ENCODE results near the gene SPTB.

SPTB gene

DNA sequence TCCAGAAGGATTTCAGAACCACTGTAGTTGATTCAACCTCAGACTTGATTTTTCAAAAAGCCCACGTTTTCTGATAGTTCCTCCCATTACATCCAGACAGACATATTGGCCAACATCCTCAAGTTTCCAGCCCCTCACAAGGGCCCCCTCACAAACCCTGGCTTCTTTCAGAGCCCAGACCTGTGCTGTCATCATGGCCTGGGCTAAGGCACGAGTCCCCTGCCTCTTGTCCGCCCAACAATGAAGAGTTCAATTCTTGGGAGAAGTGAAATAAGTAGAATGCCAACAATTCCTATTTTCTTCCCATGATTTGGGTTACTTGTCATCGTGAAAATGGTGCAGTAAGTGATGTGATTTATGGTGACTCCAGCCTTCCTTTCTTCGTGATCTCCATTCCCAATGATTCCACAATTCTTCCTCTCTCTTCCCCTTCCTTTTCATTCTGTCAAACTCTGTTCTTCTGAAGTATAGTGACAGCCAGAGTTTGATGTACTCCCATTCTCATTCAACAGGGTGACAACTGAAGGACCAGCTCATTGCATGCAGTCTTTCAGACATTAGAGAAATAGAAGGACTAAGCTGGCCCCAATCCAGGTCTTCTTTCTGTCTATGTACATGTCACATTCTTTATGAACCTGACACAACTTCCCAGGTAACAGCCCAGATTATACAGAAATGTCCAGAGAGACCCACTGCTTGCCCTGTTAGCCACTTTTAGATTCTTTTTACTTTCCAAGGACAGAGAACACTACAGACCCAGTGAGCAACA is 29.2 kb downstream of the SPTB start:
- no peak for DNase-seq (ENCODE audit: low read depth)

DNA sequence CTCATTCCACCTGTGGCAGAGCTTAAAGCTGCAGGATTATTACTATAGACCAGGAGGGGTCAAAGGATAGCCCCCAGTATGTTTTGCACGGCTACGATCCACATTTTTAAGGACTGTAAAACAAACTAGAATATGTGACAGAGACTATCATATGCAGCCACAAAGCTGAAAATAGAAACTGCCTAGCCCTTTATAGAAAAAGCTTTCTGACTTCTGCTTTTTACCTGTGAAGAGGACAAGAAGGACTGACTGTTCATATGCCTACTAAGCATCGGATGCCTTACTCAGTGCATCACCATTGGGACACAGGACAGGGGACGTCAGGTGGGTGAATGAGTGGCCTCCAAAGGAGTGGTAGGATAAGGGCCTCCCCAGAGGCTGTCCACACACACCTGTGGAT is 29.8 kb downstream of the SPTB start:
- no peak for DNase-seq (ENCODE audit: low read depth)

- DNase-seq (ENCODE audit: low read depth): no peak
These were observed 31.5 kb downstream of the SPTB start for GRCh38 chr14:64848239-64848638.

- no peak for DNase-seq (ENCODE audit: low read depth)
These were observed 33.4 kb downstream of the SPTB start for GRCh38 chr14:64846319-64846718.

- no peak for DNase-seq (ENCODE audit: low read depth)
These were observed 33.8 kb downstream of the SPTB start for GRCh38 chr14:64845878-64846277.

DNA sequence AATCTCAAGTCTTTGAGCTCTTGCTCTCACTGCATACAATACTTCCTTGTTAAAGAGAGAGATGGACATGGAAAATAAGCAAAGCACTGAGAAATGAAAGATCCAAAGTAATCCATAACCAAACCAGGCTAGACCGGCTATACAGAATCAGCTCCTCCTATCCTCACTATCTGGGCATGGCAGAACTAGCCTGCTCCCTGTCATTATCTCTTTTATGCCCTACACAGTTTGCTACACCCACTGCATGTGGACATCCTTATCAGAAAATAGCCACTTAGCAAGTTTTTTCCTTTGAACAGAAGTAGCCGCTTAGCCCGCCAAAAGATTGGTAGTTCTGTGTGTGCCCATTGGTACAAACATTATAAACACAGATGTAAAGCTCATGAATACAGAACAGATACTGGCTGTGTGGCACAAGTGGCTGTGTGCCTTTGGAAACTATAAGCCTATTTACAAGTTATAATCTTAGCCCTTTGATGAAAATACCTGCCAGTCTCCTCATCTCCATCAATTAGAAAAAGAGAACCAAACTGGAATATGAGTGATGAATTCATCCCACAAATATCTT is 34.7 kb downstream of the SPTB start:
- DNase-seq (ENCODE audit: low read depth): no peak

DNA sequence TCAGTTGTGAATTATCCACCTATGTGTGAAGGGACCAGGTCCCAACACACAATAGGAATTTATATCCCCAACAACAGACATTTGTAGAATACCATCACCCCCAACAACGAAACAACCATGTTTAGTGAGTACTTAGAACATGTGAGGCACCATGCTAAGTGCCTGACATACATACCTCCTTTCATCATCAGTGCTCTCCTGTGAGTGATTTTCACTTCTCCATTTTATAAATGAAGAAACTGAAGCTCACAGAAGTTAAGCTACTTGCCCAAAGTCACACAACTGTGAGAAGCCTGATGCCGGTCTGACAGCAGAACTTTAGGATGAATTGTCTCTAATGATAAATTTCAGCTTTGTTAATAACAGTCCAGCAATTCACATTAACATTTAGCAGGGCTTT is 35.4 kb downstream of the SPTB start:
- DNase-seq (ENCODE audit: low read depth): no peak

DNA sequence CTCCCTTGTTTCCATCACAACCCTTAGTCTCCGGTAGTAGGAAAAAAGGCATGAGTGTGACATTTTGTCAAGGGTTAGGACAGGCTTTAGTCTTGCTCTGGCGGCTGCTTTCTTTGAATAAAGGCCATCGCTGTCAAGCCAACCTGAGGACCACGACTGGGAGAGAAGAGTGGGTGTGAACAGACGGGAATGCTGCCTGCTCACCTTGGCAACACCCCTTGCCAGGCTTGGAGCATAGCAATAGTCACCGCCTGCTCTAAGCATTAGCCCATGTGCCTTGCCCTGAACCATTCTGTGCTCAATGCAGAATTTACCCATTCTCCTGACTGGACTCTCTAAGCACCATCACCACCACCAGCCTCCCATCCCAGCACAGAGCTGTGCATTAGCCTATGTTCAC is 36.2 kb downstream of the SPTB start:
- DNase-seq (ENCODE audit: low read depth): no peak

DNA sequence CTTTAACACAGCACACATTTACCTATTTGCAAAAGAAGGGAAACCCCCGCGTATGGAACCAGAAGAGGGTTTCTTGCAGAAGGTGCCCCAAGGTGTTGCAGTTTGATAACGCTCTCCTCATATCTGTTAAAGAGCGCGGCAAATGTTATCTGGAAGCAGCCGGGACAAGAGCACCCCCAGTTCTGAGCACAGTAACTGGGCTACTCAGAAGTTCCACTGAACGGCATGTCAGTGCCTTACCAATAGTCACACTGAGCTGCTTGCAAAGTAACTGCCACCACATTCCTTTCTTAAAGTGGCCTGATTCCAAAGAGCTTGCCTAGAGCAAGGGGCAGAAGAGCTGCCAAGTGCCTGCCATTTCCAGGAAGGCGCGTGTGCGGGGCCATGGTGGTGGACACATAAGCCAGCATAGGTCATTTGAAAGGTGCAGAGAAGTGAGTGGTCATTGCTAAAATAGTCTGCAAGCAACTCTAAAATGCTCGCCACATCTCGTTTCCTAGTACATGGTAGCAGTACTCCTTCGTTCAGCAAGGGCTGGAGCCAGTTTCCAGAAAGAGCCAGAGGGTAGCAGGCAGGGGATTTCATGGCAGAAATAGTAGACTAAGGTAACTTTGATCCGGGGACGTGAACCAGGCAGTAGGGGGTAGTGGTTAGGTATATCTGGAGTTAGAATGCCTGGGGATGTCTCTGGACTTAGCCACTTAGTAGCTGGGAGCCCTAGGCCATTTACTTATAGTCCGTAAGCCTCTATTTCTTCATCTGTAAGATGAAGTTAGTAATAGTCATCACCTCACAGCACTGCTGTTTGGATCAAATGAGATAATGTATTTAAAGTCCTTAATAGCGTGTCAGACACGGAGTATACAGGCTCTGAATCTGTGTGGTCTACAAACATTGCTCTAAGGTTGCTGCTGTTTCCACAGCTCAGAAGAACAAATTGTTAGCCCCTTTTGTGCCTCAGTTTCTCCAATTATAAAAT is 37.6 kb downstream of the SPTB start:
- no peak for DNase-seq (ENCODE audit: low read depth)

DNA sequence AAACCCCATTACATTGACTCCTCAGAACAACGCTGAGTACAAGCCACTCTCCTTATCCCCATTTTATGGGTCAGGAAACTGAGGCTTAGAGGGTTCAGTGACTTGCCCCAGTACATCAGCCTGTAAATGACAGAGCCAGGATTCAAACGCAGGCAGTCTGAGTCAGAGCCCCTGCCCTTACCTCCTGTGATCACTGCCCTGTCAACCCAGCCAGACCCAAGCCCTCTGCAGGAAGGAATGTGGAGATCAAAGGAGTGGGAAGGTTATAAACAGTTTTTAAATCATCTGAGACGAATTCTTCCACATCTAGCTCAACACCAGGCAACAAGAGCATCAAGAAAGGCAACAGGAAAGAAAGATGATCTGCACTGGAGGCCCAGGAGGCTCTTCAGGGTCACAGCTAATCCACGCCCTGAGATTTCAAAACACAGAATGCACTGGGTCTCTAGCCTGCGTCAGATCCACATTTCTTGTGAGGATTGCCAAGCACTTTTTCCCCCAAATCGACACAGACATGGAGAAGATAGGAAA is 38.5 kb downstream of the SPTB start:
- DNase-seq (ENCODE audit: low read depth): peak; percentile 13

- DNase-seq (ENCODE audit: low read depth): no peak
These were observed 41.1 kb downstream of the SPTB start for GRCh38 chr14:64838656-64839055.

GRCh38 chr14:64835431-64835830 is 44.3 kb downstream of the SPTB start:
- no peak for DNase-seq (ENCODE audit: low read depth)

DNA sequence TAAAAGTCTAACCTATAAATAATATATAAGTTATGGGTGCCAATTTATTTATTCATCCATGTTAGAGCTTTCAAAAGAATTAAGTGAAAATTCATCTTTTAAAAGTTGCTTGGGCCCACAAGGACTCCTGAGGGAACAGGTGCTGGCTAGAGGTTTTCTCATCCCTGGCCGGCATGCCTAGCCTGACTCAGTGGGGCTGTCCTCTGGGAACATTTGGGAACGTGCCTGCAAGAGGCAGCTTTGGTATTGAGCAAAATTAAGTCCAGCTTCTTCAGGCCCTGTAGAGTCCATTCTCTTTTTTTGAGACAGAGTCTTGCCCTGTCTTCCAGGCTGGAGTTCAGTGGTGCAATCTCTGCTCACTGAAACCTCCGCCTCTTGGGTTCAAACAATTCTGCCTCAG is 44.7 kb downstream of the SPTB start:
- DNase-seq (ENCODE audit: low read depth): no peak

DNA sequence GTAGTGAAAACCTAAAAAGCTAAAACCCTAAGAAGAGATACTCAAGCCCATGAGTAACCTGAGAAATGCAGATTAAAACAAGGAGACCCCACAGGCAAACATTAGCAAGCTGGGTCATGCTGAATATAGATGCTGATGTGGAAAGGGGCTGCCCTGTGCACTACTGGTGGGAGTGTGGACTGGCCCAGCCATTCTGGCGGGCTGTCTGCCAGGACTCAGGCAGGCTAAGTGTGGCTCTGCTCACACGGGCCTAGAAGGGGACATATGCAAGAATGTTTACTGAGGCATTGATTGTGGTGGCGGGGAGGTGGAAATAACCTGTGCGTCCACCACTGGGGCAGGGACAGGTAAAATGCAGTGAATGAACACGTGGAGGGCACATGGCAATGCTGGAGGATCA is 48.3 kb downstream of the SPTB start:
- no peak for DNase-seq (ENCODE audit: low read depth)

GRCh38 chr14:64830961-64831360 is 48.7 kb downstream of the SPTB start:
- DNase-seq (ENCODE audit: low read depth): no peak

GRCh38 chr14:64828071-64828470 is 51.6 kb downstream of the SPTB start:
- no peak for DNase-seq (ENCODE audit: low read depth)

- no peak for DNase-seq (ENCODE audit: low read depth)
These were observed 52.9 kb downstream of the SPTB start for GRCh38 chr14:64826845-64827244.

DNA sequence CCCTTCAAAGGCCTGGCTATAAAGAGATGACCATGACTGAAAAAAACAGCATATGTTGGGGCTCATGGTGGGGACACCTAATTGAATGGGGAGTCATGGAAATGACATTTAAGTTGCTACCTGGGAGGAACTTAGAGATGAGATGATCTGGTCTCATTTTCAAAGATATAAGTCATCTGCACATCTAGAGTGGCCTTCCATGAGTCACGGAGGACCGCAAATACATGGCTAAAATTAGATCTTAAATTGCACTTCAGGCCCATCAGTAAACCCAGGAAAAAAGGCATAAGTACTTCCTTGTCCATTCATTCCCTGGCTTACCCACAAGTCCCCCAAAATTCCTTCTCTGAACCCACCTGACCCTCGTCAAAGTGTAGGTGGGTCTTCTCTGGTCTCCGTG is 53.4 kb downstream of the SPTB start:
- no peak for DNase-seq (ENCODE audit: low read depth)

- no peak for DNase-seq (ENCODE audit: low read depth)
These were observed 54.2 kb downstream of the SPTB start for GRCh38 chr14:64825509-64825908.

GRCh38 chr14:64825006-64825405 is 54.7 kb downstream of the SPTB start:
- DNase-seq (ENCODE audit: low read depth): no peak

GRCh38 chr14:64824471-64824870 is 55.2 kb downstream of the SPTB start:
- DNase-seq (ENCODE audit: low read depth): no peak

DNA sequence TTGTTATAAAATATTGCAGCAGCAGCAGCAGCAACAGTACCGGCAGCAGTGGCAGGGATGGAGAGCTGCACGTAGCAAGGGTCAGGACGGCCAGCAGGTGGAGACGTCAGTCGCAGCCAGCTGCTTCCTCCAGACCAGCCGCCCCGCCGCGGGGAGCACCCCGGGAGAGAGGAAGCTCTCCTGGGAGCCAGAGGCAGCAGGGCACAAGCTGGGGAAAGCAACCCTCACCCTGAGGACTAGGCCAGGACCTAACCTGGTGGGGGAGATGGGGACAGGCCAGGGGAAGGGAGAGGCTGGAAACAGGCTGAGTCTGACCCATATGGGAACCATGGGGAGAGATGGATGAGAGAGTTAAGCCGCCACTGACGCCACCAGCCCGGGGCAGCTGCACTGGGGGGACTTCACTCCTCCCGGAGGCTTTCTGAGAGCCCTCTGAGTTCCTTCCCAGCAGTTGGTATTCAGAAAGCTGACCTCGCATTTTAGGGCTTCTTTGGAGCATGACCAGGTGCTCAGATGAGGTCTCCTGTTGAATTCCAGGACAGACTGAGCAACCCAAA is 56.3 kb downstream of the SPTB start:
- DNase-seq (ENCODE audit: low read depth): no peak

Data from HS-5 (cell line).